Measurements from ENCODE around the gene USP13. TPM values are rescaled to one million over a fixed set of nuclear protein-coding genes. Genes with fewer than 3 reads are reported as not detected.

USP13 gene
- total RNA-seq, 2 experiments from 2014 or later, result 4.3 to 4.8 TPM

DNA sequence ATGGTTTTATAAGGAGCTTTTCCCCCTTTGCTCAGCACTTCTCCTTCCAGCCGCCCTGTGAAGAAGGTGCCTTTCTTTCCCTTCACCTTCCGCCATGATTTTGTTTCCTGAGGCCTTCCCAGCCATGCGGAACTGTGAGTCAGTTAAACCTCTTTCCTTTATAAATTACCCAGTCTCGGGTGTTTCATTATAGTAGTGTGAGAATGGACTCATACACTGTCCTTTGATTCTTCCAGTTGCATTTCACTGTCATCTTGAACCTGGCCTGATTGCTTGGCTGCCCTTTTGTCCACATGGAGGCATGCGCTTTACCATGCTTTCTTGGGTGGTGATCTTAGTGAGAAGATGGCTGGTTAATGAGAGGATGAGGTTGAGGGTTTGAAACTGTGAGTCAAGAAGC lies 23.2 kb downstream of the USP13 start:
- Mint-ChIP-seq H3K27me3 (no peaks in the 10 kb centered on the region), H3K36me3 (ENCODE audit: low read depth) (no peaks in the 10 kb centered on the region), H3K4me1 (ENCODE audit: low read depth) (no peaks in the 10 kb centered on the region), H3K4me3 (no peak overlapping the region), H3K9me3 (no peaks in the 10 kb centered on the region), H3K27ac (no peak overlapping the region)
- DNase-seq, result no peak
- POLR2A ChIA-PET, result no interaction called here
- Histone ChIP-seq H3K9me3 (ENCODE audit: control insufficient read depth in 1 of 2, insufficient read depth in 1 of 2, low read length in 2 of 2) (no peaks in the 10 kb centered on the region), H3K27ac (ENCODE audit: low read depth in 1 of 2, low read length in 2 of 2) (no peak overlapping the region), H3K27me3 (ENCODE audit: control insufficient read depth in 1 of 2, insufficient read depth in 2 of 2, low read length in 2 of 2) (no peaks in the 10 kb centered on the region), H3K36me3 (ENCODE audit: insufficient read depth, low read length) (no peaks in the 10 kb centered on the region), H3K4me3 (ENCODE audit: low read length) (no peak overlapping the region), H3K4me1 (ENCODE audit: insufficient read depth, low read length) (no peaks in the 10 kb centered on the region)
- CTCF ChIA-PET, result no interaction called here
- TF ChIP-seq, protein P1, sequence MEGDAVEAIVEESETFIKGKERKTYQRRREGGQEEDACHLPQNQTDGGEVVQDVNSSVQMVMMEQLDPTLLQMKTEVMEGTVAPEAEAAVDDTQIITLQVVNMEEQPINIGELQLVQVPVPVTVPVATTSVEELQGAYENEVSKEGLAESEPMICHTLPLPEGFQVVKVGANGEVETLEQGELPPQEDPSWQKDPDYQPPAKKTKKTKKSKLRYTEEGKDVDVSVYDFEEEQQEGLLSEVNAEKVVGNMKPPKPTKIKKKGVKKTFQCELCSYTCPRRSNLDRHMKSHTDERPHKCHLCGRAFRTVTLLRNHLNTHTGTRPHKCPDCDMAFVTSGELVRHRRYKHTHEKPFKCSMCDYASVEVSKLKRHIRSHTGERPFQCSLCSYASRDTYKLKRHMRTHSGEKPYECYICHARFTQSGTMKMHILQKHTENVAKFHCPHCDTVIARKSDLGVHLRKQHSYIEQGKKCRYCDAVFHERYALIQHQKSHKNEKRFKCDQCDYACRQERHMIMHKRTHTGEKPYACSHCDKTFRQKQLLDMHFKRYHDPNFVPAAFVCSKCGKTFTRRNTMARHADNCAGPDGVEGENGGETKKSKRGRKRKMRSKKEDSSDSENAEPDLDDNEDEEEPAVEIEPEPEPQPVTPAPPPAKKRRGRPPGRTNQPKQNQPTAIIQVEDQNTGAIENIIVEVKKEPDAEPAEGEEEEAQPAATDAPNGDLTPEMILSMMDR (IDR thresholded peaks at IDR 0.05), result no peak
- no peak for ATAC-seq (ENCODE audit: poor library complexity)
- intact Hi-C loops (cut with DNase I, micrococcal nuclease), result no loop called here

DNA sequence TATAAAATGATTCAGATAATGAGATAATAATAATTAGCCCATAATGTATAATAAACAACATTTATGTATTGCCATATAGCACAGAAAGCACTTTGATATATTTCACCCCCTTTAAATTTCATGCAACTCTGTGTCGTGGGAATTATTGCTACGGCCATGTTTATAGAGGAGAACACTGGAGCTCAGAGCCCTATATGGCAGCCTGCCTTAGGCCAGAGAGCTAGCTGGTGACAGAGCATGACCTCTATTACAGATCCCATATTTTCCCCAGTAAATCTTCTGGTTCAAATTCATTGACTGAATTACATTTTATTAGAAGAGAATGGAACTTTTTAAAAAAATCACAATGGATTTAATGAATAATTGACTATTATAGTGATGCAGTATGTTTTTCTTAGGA lies 25.0 kb downstream of the USP13 start:
- ATAC-seq (ENCODE audit: poor library complexity), result no peak
- Mint-ChIP-seq H3K27ac (no peak overlapping the region), H3K4me3 (no peak overlapping the region), H3K9me3 (no peaks in the 10 kb centered on the region), H3K4me1 (ENCODE audit: low read depth) (no peaks in the 10 kb centered on the region), H3K27me3 (no peaks in the 10 kb centered on the region), H3K36me3 (ENCODE audit: low read depth) (peaks cover 15% of the 10 kb centered on the region)
- Histone ChIP-seq H3K27ac (ENCODE audit: low read depth in 1 of 2, low read length in 2 of 2) (no peak overlapping the region), H3K4me1 (ENCODE audit: insufficient read depth, low read length) (no peaks in the 10 kb centered on the region), H3K36me3 (ENCODE audit: insufficient read depth, low read length) (peaks cover 3% of the 10 kb centered on the region), H3K9me3 (ENCODE audit: control insufficient read depth in 1 of 2, insufficient read depth in 1 of 2, low read length in 2 of 2) (no peaks in the 10 kb centered on the region), H3K4me3 (ENCODE audit: low read length) (no peak overlapping the region), H3K27me3 (ENCODE audit: control insufficient read depth in 1 of 2, insufficient read depth in 2 of 2, low read length in 2 of 2) (no peaks in the 10 kb centered on the region)
- ChIA-PET POLR2A (interaction anchor here (0.6 kb wide), 1 partner anchor 24 kb away, joined by 4 read pairs; no protein-coding TSS in a partner anchor), CTCF (interaction anchor here (0.5 kb wide), 1 partner anchor 1929 kb away, joined by 4 read pairs; no protein-coding TSS in a partner anchor)
- TF ChIP-seq, protein P1 (IDR thresholded peaks at IDR 0.05), result no peak
- intact Hi-C loops (cut with DNase I, micrococcal nuclease), result no loop called here
- no peak for DNase-seq

DNA sequence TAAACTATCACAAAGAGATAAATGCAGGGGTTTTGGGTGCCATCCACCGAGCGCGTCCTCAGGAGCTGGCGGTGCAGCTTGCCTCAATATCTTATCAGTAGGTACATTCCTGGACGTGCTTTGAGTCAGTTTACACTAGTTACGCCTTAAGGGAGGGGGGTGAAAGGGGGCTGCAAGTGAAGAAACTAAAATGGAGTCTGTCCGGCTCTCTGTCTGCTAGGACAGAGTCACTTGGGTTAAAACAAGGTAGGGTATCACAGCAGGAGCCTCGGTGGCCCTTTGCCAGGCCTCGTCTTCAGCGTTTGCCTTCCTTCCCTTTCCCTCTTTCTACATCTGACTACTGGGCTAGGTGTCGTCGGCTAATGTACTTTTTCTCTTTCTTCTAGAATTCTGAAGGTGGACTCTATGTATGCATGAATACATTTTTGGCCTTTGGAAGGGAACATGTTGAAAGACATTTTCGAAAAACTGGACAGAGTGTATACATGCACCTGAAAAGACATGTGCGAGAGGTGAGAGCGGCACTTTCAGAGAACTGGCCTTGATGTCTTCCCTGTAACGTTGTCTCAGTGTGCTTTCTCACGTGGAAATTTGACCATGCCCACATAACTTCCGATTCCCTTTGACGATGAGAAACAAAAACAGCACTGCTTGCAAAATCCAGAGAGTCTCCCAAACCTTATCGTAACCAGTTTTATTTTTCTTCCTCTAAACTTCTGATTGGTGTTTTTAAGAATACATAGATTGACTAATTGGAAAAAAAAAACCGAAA lies 28.8 kb downstream of the USP13 start:
- intact Hi-C loops (cut with DNase I, micrococcal nuclease), result no loop called here
- Histone ChIP-seq H3K27me3 (ENCODE audit: control insufficient read depth in 1 of 2, insufficient read depth in 2 of 2, low read length in 2 of 2) (no peaks in the 10 kb centered on the region), H3K4me3 (ENCODE audit: low read length) (no peak overlapping the region), H3K27ac (ENCODE audit: low read depth in 1 of 2, low read length in 2 of 2) (no peak overlapping the region), H3K36me3 (ENCODE audit: insufficient read depth, low read length) (peaks cover 3% of the 10 kb centered on the region), H3K4me1 (ENCODE audit: insufficient read depth, low read length) (no peaks in the 10 kb centered on the region), H3K9me3 (ENCODE audit: control insufficient read depth in 1 of 2, insufficient read depth in 1 of 2, low read length in 2 of 2) (no peaks in the 10 kb centered on the region)
- H3K36me3 Mint-ChIP-seq (ENCODE audit: low read depth), result peaks cover 31% of the 10 kb centered on the region
- H3K4me1 Mint-ChIP-seq (ENCODE audit: low read depth), result no peaks in the 10 kb centered on the region
- no peak overlapping the region for H3K4me3 Mint-ChIP-seq
- no peaks in the 10 kb centered on the region for H3K27me3 Mint-ChIP-seq
- ATAC-seq (ENCODE audit: poor library complexity) (no peak), DNase-seq (no peak)
- ChIA-PET POLR2A (no interaction called here), CTCF (no interaction called here)
- TF ChIP-seq, protein P1 (IDR thresholded peaks at IDR 0.05), result no peak
- H3K9me3 Mint-ChIP-seq, result no peaks in the 10 kb centered on the region
- H3K27ac Mint-ChIP-seq, result no peak overlapping the region

All from CD4-positive, alpha-beta T cell (primary cell).